H4 (cell line): ENCODE results near the gene AMBP. TPM values are rescaled to one million over a fixed set of nuclear protein-coding genes. Genes with fewer than 3 reads are reported as not detected.

Experiments used
- DNase-seq: peaks from one replicate; pipeline ENCODE4 v3.0.0-alpha.2; 2015; ENCODE audit warnings: low spot score
- total RNA-seq: library from RNA; depleted of rRNA; stranded (reverse); fragments of >200 nt; shearing (Covaris generic); gene quantifications from 2 replicates; pipeline ENCODE4 v1.2.3, GENCODE V29; 2014

The AMBP gene
- total RNA-seq, 1 experiment from 2014 or later, result 6.6 TPM

DNA sequence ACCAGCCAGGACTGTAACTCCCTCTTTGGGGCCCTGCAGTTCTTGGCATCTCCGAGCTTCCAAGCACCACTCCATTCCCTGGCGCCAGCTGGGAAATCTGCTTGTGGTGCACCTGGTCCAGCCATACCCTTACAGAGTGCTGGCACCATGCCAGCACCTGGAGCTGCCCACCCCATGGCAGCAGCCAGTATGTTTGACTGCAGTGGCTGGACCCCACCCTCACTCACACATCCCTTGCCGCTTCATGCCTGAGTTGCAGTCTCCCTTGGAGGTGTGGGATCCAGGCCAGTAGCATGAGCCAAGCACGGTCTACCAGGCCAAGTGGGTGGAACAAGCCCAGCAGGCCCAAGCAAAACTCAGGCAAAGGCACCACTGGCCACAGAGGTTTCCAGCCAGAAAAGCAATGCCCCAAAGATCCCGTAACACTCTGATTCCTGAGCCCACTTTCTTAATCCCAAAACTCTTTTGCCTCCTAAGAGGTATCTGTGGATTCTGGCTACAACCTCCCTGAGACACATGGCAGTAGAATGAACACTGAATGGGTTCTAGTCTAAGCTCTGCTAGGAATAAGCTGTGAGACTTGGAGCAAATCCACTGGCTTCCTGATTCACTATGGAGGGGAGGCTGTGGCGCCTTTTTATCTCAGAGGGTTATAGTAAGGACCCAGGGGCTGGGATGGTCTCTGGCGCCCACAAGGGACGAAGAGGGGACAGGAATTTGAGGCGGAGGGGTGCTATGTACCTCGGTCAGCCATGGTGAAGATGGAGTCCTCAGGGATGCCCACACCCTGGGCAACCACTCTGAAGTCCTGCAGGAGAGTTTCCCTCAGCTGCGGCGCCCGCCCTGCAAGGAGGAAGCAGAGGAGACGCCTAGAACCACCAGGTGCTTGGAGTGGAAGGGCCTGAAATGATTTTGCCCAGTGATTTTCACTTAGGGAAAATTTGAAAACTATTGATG, 5.6 kb downstream of the AMBP start:
- DNase-seq, result no peak

DNA sequence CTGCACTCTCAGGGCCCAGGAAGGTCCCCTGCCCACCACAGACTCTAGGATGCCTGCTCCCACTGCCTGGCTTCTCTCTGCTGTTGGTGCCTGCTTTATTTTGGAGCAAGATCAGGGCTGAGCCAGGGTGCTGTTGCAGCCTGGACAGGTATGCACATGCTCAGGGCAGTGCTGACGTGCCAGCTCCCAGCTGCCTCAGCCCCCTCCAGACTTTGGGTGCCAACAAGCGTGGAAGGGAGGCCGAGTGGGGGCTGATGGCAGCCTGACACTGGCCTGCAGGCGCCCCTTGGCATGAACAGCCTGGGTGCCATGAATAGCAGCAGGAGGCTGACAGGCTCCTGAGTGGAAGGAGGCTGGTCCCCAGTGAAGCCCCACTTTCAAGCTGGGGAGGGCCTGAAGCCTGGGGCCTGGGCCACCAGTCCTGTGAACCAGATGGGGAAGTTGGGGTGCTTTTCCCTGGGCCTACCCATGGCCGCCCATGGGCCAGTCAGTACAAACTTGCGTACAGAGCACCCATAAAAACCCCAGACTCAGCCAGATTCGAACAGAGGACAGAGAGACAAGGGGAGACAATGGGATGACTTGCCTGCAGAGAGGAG, 6.8 kb downstream of the AMBP start:
- no peak for DNase-seq

DNA sequence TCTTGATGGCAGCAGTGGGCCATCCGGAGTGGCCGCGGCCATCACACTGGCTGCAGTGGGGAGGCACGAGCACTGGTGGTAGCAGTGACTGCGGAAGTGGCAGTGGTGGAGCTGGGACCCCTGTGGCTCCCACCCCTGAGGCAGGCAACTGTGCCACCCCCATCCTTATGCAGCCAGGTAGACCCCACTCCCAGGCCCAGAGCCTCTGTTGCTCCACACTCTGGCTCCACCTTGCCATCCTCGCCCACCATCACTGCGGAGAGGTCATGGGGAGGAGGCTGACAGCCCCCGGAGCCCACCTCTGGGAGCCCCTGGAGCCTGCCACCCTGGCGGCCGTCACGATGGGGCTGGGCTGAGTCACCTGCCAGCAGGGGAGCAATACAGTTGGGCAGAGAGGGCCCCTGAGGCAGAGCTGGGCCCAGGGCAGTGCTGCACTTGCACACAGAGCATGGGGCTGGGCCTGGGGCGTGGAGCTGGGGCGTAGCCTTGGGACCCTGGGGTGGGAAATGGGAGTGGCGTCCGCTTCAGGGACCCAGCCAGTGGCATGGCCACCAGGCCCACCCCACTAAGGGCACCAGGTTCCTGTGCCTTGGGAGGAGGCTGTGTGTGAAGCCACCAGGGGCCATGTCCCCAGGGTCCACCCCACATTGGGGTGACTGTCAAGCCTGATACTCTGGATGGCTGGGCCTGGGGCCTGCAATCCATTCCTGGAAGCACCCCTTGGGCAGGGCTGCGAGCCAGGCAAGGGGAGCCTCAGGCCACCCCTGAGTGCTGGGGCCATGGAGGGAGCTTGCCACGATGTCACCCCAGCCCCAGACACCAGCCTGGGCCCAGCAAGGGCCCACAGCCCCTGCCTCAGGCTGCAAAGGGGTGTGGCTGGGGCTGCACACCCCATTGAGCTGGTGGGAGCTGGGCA, 7.7 kb downstream of the AMBP start:
- DNase-seq, result no peak

DNA sequence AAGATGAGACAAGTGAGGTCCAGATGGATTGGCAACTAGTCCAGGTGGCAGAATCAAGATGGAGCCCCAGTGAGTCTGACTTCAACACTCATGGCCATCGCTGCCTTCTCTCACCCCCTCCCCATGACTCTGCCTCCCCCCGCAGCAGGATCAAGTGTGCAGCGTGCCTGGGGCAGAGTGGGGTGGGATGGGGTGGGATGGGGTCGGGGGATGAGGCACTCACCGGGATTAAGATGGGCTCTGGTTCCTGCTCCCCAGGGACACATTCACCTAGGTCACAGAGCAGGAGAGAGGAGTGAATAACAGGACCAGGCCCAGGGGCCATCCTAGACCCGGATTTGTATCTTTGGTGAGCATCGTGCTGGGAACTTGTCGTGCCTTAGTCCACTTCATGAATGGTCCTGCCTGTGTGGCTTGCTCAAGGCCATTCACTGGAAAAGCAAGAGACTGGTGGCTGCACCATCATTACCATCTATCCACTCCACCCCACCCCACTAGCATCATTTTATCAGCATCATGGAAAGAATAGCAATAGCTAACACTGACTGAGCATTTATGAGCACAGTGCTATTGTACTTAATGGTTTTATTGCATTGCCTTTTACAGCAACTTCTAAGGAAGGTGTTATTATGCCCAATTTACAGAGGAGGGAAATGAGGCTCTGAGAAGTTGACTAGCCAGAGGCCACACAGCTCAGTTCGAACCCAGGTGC, 8.5 kb downstream of the AMBP start:
- no peak for DNase-seq

DNA sequence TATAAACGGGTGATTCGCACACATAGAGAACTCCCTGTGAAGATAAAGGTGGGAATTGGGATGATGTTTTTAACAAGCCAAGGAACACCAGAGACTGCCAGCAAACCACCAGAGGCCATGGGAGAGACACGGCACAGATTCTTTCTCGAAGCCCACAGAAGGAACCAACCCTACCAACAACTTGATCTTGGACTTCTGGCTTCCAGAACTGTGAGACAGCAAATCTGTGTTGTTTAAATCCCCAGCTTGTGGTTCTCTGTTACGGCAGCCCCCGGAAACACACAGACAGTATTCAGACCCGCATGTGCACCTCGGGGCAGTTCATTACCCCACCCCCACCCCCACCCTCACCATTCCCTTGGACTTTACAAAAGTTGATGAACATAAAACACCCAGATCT, 12.8 kb downstream of the AMBP start:
- DNase-seq, result no peak

DNA sequence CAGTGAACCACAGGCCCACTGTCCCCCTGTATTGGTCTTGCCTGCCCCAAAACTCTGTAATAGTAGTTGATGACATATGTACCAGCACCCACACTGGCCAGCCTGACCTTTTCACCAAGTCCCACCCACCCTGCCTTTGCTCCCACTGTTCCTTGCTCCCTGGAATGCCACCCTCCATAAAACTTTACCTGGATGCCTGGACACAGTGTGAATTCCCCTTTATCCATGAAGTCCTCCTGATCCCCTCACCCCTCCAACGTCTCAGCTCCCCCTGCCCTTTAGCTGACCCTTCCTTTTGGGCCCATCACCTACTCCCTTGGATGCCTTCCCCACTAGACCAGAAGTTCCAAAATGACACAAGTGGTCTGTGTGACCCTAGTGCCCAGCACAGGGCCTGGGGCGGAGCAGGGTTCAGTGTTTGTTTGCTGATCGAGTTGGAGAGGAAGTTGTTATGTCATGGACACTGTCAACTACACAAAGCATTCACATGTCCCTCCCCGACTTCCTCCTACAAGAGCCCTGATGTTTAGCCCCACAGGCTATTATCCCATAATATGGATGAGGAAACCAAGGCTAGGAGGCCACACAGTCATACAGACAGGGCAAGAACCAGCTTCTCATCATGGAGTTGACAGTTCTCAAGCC, 16.1 kb downstream of the AMBP start:
- DNase-seq, result no peak

DNA sequence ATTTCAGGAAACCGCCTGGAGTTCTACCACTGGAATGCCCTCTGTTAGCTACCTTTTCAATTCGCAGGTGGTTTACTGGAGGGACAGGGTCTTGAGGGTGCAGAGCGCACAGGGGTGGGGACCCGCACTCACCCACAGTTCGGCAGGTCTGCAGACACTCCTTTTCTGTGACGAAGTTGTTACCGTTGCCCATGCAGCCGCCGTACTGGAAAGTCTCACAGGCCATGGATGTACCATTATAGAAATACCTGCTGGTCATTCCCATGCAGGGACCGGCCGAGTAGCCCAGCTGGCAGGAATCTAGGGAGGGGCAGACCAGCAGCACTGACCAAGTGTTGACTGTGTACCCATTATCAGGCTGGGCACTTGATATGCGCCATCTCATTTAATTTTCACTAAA, 16.8 kb downstream of the AMBP start:
- no peak for DNase-seq

DNA sequence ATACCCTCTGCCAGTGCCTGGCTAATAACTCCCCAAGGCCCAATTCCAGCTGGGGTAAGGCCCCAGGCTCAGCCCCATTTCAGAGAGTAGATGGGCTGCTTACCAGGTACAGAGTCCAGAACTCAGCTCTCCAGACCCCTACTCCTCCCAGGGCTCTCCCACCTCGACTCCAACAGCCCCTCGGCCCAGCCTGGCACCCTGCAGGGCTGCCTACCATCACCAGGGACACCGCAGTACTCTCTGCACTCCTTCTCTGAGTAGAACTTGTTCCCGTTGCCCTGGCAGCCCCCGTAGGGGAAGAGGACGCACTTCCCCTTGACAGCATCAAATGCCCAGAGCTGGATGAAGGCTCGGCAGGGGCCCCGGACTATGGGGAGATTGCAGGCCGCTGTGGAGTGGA, 17.4 kb downstream of the AMBP start:
- DNase-seq, result no peak

DNA sequence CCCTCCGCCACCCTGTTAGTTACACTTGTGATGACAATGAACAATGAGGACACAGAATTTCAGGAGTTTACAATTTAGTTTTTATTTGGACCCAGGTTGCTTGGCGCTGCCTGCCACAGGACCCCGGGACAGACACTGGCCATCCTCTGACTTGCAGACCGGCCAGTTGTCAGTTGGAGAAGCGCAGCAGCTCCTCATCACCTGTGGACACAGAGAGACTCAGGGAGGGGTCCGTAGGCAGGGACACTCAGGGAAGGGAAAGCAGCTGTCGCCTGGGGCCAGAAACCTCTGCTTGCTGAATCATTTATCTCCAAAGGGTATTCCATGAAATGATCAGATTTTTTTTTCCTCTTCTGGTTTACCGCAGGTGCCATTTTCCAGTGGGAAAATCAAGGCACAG, 18.0 kb downstream of the AMBP start:
- DNase-seq, result no peak

DNA sequence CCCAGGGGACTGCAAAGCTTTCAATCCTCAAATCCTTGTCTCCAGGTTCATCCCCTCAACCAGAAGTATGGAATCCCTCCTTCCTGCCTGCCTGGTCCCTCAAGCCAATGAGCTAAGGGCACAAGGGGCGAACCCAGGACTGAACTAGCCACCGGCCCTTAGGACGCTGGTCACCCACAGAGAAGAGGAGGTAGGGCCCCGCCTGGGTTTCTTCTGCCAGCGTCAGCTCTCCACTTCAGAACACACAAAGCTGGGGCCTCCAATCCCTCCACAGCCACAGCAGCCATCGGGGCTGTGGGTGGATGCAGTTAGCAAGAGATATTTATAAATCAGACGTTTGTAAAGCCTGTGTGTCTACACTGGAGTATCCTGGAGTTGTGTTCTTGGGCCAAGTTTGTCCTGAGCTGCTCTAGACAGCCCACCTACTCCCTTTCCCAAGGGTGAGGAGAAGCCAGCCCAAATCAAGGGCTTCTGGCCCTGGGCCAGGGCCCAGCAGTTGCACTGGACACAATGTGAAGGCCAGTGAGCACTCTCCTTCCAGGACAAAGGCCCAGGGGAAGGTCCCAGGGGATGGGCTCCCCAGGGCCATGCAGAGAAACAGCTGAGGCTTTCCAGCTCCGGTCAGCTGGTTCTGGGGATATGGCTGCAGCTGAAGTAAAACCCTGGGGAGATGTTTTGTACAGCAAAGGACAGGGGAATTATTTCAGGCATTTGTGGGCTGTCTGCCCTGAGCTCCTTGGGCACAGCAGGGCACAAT, 18.9 kb downstream of the AMBP start:
- no peak for DNase-seq

DNA sequence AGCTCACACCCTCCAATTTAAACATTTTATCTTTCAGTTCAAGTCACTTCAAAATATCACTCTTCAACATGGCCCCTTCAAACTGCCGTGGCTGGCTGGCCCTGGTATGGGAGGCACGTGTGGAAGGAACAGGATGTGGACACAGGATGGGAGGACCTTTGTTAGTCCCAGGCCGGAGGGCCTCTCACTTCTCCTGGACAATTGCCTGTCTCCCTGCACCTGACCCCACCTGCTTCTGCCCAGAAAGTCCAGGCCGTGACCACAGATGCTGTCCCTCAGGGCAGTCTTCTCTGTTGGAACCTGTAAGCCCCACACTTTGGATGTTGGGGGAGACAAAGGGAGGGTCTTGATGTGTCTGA, 19.4 kb downstream of the AMBP start:
- DNase-seq, result no peak

DNA sequence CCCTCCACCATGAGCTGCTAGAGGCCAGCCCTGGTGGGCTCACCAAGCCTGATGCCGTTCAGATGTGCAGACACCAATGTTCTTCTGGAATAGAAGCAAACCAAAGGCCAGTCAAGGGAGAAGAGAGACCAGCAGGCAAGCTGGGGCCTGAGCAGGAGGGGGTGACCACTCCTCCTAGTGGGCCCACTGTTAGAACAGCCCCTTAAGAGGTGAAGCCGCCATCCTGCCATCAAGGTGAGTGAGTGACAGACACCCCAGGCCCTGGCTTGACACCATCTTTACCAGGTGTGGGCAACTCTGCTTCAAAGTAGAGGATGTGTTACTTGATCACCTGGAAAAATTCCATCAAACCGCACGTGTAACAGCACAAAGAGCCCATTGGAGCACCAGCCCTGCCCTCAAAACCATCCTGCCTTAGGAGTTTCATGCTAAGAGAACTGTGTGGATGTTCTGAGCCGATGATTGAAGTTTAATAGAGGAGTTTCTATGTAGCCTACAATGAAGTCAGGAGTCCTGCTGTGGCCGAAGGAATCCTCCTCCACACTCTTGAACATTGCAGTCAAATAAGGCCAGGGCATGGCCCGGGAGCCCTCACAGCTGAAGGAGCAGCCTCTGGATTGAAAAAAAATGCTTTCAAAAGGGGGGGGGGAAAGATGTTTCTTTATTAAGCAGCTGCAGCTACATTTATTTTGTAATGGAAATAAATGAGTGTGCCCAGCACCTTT, 20.8 kb downstream of the AMBP start:
- no peak for DNase-seq

DNA sequence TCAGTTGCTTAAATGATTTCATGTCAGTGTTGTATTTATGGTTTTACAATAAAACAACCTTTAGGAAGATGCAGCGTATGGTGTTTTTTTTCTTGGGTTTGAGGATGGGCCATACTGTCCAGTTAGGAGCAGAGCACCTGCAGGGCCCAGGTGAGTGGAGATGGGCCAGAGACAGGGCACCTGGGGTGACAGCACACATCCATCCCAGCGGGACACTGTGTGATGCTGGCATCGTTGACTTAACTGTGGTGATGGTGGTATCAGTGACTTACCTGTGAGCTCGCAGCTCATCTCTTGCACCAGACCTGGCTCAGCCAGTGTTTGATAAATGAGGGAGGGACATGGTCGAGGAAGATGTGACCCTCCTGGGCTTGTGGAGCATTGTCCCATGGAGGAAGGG, 21.6 kb downstream of the AMBP start:
- DNase-seq, result no peak

DNA sequence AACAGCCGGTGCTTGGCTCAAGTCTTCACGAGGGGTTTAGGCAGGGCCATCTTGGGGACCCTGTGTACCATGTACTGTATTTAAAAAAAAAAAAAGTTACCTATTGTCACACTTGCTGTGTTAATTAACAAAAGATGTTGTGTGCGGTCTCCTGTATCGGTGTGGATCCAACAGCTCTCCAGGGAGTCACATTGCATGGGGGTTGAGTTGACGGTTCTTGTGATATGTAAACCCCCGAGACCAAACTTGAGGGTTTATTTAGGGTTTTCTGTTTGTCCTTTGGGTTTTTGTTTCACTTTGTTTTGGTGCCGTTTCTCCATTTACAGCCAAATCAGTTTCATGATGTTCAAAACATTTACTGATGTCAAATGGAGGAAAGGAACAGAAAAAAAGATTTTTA, 22.2 kb downstream of the AMBP start:
- no peak for DNase-seq

DNA sequence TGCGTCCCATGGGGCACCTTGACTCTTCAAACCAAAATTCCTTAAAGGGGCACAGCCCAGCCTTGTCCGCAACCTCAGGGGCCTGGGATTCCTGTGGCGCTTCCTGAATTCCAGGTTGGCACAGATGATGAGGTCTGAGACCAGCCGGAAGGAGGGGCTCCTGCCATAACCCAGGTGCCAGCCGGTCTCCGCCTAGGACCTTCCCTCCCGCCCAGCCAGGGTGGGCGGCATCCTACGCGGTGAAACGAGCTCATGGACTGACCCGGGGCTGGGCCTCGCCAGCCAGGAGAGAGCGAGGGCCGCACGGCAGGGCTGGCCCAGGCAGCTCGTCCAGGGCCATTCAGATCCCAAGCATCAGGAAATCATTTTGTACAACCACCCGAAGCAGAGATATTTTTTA, 23.0 kb downstream of the AMBP start:
- no peak for DNase-seq

DNA sequence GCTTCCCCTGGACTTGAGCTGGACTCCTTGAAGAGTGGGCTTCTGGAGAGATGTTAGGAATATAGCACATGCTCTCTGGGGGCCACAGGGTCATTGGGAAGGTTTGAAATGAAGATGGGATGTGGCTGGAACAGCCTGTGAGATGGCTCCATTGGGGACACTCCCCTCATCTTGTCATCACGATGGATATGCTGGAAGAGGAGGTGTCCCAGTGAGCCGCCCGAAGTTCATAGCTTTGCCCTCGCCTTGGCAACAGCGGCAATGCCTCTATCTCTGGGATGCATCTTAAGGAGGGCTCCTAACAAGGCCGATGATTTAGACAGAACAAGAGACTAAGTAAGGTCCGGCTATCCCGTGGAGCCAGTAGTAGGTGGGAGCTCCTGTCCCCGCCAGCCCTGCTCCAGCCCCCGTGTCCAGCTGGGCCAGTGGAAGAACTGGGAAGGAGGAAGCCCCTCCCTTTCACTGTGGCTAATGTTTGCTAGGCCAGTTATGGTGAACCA, 23.9 kb downstream of the AMBP start:
- no peak for DNase-seq

DNA sequence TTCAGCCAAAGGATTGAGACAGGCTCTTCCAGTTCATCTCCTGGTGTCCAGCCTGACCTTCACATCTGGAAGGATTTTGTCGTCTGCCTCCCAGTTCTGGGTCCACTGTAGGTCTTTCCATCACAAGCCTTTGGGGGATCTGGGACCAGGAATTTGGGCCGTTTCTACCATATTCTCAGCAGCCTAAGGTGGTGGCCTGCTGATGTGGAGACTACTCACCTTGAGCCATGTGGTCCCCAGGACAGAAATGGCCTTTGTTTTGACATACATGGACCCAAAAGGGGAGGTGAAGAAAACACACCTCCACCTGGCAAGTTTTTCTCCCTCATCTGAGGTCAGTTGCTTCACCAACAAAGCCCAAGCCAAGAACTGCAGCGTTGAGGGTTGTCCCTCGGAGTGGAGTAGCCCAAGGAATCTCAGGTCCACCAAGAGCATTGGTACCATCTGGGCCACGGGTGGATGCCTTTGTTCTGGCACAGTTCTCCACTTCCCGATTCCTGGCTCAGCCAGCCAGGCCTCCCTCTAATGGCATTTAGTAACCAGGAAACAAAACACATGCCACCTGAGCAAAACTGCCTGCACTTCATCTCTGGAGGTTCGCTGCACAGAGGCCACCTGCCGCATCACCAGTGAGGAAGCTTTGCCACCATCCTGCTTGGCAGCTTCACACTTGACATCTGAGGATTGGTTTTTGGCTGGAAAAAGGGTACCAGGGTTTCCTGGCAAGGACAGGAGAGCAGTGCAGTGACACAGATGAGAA, 24.7 kb downstream of the AMBP start:
- no peak for DNase-seq

DNA sequence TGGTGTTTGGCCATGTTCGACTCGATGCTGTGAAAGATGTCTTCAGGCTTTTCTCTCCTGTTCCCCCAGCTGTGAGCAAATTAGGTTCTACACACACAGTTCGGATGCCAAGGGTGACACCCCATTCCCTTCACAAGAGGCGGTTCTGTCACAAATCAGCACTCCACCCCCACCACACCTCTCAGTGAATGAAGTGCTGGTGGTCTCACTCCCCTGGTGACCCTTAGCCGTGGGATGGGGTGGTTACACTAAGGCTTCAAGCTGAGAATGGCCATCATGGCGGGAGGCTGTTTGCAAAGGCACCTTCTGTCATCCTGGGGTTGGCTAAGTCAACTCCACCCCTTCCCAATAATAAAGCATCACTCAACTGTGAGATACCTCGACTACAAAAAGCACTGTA, 26.4 kb downstream of the AMBP start:
- DNase-seq, result no peak

DNA sequence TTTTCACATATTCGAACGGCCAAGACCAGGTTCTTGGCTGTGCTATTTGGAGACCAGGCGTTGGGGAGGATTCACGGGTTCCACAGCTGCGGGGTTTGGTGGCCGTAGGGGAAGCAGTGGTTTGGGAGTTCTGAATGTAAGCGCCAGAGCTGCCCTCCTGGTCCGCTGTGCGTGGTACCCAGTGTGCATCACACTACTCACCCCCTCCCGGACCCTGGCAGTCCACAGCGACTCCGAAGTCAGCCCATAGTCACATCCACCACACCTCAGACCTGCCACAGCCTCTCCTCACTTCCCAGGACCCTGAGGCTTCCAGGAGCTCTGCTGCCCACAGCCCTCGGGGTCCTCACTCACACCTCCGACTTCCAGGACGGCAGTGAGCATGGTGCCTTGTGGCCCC, 26.8 kb downstream of the AMBP start:
- DNase-seq, result no peak
